Adipocyte (in vitro differentiated cells): ENCODE data around the gene DNAAF6.

Experiments
- DNase-seq: peaks from one replicate; pipeline ENCODE4 v3.0.0-alpha.2; 2015; ENCODE audit warnings: low read depth
- H3K27me3 ChIP-seq: replicated peaks from 2 replicates; pipeline ENCODE4 v1.7.0; 2013; ENCODE audit warnings: mild to moderate bottlenecking, low read length, moderate library complexity; ENCODE audit not compliant: control insufficient read depth, insufficient read depth
- H3K36me3 ChIP-seq: 2 replicates; pipeline ENCODE4 v1.7.0; 2013; ENCODE audit warnings: low read length, mild to moderate bottlenecking, moderate library complexity; ENCODE audit not compliant: control insufficient read depth, insufficient read depth, severe bottlenecking
- H3K4me1 ChIP-seq: 2 replicates; pipeline ENCODE4 v1.7.0; 2013; ENCODE audit warnings: mild to moderate bottlenecking, low read length, moderate library complexity; ENCODE audit not compliant: control insufficient read depth, insufficient read depth
- H3K4me3 ChIP-seq: 2 replicates; pipeline ENCODE4 v1.7.0; 2013; ENCODE audit warnings: mild to moderate bottlenecking, low read length, moderate library complexity
- H3K9ac ChIP-seq: 2 replicates; pipeline ENCODE4 v1.7.0; 2013; ENCODE audit warnings: mild to moderate bottlenecking, low read length, moderate library complexity
- H3K9me3 ChIP-seq: 2 replicates; pipeline ENCODE4 v1.7.0; 2013; ENCODE audit warnings: mild to moderate bottlenecking, low read length, moderate library complexity; ENCODE audit not compliant: control insufficient read depth

The DNAAF6 gene

GRCh38 chrX:107206697-107207065 is 270 bp downstream of the DNAAF6 start:
- H3K9me3 ChIP-seq = peaks cover 11% of the 10 kb centered on the region
- no peaks in the 10 kb centered on the region for H3K36me3 ChIP-seq
- peaks cover 21% of the 10 kb centered on the region for H3K27me3 ChIP-seq
- no peak overlapping the region for H3K9ac ChIP-seq
- no peak for DNase-seq
- no peaks in the 10 kb centered on the region for H3K4me1 ChIP-seq
- no peak overlapping the region for H3K4me3 ChIP-seq

GRCh38 chrX:107207089-107207488 is 678 bp downstream of the DNAAF6 start:
- Histone ChIP-seq H3K4me3 (no peak overlapping the region), H3K9me3 (peaks cover 11% of the 10 kb centered on the region), H3K9ac (no peak overlapping the region), H3K27me3 (peaks cover 24% of the 10 kb centered on the region), H3K4me1 (no peaks in the 10 kb centered on the region), H3K36me3 (no peaks in the 10 kb centered on the region)
- DNase-seq = no peak

GRCh38 chrX:107207943-107208342 is 1.5 kb downstream of the DNAAF6 start:
- peaks cover 32% of the 10 kb centered on the region for H3K27me3 ChIP-seq
- no peaks in the 10 kb centered on the region for H3K36me3 ChIP-seq
- no peaks in the 10 kb centered on the region for H3K4me1 ChIP-seq
- H3K4me3 ChIP-seq = no peak overlapping the region
- no peak for DNase-seq
- H3K9ac ChIP-seq = no peak overlapping the region
- peaks cover 11% of the 10 kb centered on the region for H3K9me3 ChIP-seq

- no peaks in the 10 kb centered on the region for H3K4me1 ChIP-seq
- no peak for DNase-seq
- H3K36me3 ChIP-seq = no peaks in the 10 kb centered on the region
- H3K9me3 ChIP-seq = peaks cover 2% of the 10 kb centered on the region
- H3K27me3 ChIP-seq = peaks cover 22% of the 10 kb centered on the region
- no peak overlapping the region for H3K9ac ChIP-seq
- no peak overlapping the region for H3K4me3 ChIP-seq
Measured at GRCh38 chrX:107213477-107213876, 7.1 kb downstream of the DNAAF6 start.

- Histone ChIP-seq H3K27me3 (peaks cover 13% of the 10 kb centered on the region), H3K4me1 (no peaks in the 10 kb centered on the region), H3K36me3 (no peaks in the 10 kb centered on the region), H3K4me3 (no peak overlapping the region), H3K9me3 (no peaks in the 10 kb centered on the region), H3K9ac (no peak overlapping the region)
- DNase-seq = no peak
Measured at GRCh38 chrX:107226757-107227156, 20.3 kb downstream of the DNAAF6 start.

- no peaks in the 10 kb centered on the region for H3K4me1 ChIP-seq
- no peak overlapping the region for H3K9ac ChIP-seq
- no peak for DNase-seq
- H3K27me3 ChIP-seq = peaks cover 13% of the 10 kb centered on the region
- no peaks in the 10 kb centered on the region for H3K36me3 ChIP-seq
- H3K4me3 ChIP-seq = no peak overlapping the region
- no peaks in the 10 kb centered on the region for H3K9me3 ChIP-seq
Measured at GRCh38 chrX:107227780-107228485, 21.5 kb downstream of the DNAAF6 start.

- no peaks in the 10 kb centered on the region for H3K9me3 ChIP-seq
- no peak for DNase-seq
- H3K9ac ChIP-seq = no peak overlapping the region
- H3K27me3 ChIP-seq = peaks cover 13% of the 10 kb centered on the region
- H3K4me3 ChIP-seq = no peak overlapping the region
- H3K36me3 ChIP-seq = no peaks in the 10 kb centered on the region
- H3K4me1 ChIP-seq = no peaks in the 10 kb centered on the region
Measured at GRCh38 chrX:107228486-107228819, 22.0 kb downstream of the DNAAF6 start.

- Histone ChIP-seq H3K9ac (no peak overlapping the region), H3K4me3 (no peak overlapping the region), H3K27me3 (peaks cover 31% of the 10 kb centered on the region), H3K36me3 (no peaks in the 10 kb centered on the region), H3K4me1 (no peaks in the 10 kb centered on the region), H3K9me3 (peaks cover 17% of the 10 kb centered on the region)
- no peak for DNase-seq
Measured at GRCh38 chrX:107272431-107272921, 66.1 kb downstream of the DNAAF6 start.

GRCh38 chrX:107273795-107274194 is 67.4 kb downstream of the DNAAF6 start:
- Histone ChIP-seq H3K9ac (no peak overlapping the region), H3K36me3 (no peaks in the 10 kb centered on the region), H3K27me3 (peaks cover 30% of the 10 kb centered on the region), H3K4me3 (no peak overlapping the region), H3K9me3 (peaks cover 22% of the 10 kb centered on the region), H3K4me1 (no peaks in the 10 kb centered on the region)
- no peak for DNase-seq

- Histone ChIP-seq H3K4me1 (no peaks in the 10 kb centered on the region), H3K4me3 (no peak overlapping the region), H3K9ac (no peak overlapping the region)
Measured at GRCh38 chrX:107288676-107289075, 82.3 kb downstream of the DNAAF6 start.

GRCh38 chrX:107290019-107290418 is 83.6 kb downstream of the DNAAF6 start:
- Histone ChIP-seq H3K4me1 (no peaks in the 10 kb centered on the region), H3K27me3 (peaks cover 41% of the 10 kb centered on the region), H3K36me3 (no peaks in the 10 kb centered on the region), H3K4me3 (no peak overlapping the region), H3K9ac (no peak overlapping the region), H3K9me3 (peaks cover 2% of the 10 kb centered on the region)
- no peak for DNase-seq

More at GRCh38 chrX:107288676-107289075, 82.3 kb downstream of the DNAAF6 start:
- no peak for DNase-seq
- H3K36me3 ChIP-seq = no peaks in the 10 kb centered on the region
- H3K27me3 ChIP-seq = peaks cover 41% of the 10 kb centered on the region
- H3K9me3 ChIP-seq = peaks cover 9% of the 10 kb centered on the region

GRCh38 chrX:107293056-107293455 is 86.6 kb downstream of the DNAAF6 start:
- Histone ChIP-seq H3K4me3 (no peak overlapping the region), H3K9ac (no peak overlapping the region), H3K36me3 (no peaks in the 10 kb centered on the region), H3K9me3 (peaks cover 3% of the 10 kb centered on the region), H3K4me1 (no peaks in the 10 kb centered on the region), H3K27me3 (peaks cover 30% of the 10 kb centered on the region)
- no peak for DNase-seq
